Lung (tissue), 12 donors: ENCODE measurements around the gene CCNYL1. TPM values are rescaled to one million over a fixed set of nuclear protein-coding genes. Genes with fewer than 3 reads are reported as not detected.
A peak's percentile ranks its signal among the peaks of the same experiment; 100 is the strongest.

Experiments used
- ATAC-seq: fragments of 200-7000 bp; cut with Tn5 transposase; one replicate; pipeline ENCODE4 v1.9.1; 2020; ENCODE audit warnings: moderate number of reproducible peaks; ENCODE audit not compliant: insufficient read depth, low FRiP score
- DNase-seq, 3 donors: peaks; one replicate each; pipeline ENCODE4 v3.0.0-alpha.2; 2013 to 2017
- H3K27ac ChIP-seq, 2 donors: one replicate each; pipeline ENCODE4 v1.5.1; 2013; ENCODE audit warnings: mild to moderate bottlenecking in 2 of 2, moderate library complexity in 2 of 2, control low read depth in 1 of 2, inconsistent platforms in 1 of 2, low read depth in 1 of 2, low read length in 1 of 2
- H3K27me3 ChIP-seq, 3 donors: one replicate each; pipeline ENCODE4 v1.5.1; 2013; ENCODE audit warnings: low read length in 2 of 3; ENCODE audit not compliant: control insufficient read depth in 3 of 3, insufficient read depth in 3 of 3
- H3K36me3 ChIP-seq, 4 donors: one replicate each; pipeline ENCODE4 v1.5.1; 2013; ENCODE audit warnings: low read length in 4 of 4, mild to moderate bottlenecking in 1 of 4, moderate library complexity in 1 of 4; ENCODE audit not compliant: control insufficient read depth in 4 of 4, insufficient read depth in 4 of 4
- H3K4me1 ChIP-seq, 5 donors: one replicate each; pipeline ENCODE4 v1.5.1; 2013; ENCODE audit warnings: low read length in 5 of 5, mild to moderate bottlenecking in 2 of 5, moderate library complexity in 1 of 5; ENCODE audit not compliant: control insufficient read depth in 5 of 5, insufficient read depth in 5 of 5
- H3K4me3 ChIP-seq: one replicate; pipeline ENCODE4 v1.5.1; 2013; ENCODE audit warnings: mild to moderate bottlenecking, control low read depth, moderate library complexity
- H3K9ac ChIP-seq, 2 donors: one replicate each; pipeline ENCODE4 v1.5.1; 2013; ENCODE audit warnings: low read length in 2 of 2, control low read depth in 1 of 2; ENCODE audit not compliant: insufficient read depth in 1 of 2
- H3K9me3 ChIP-seq, 4 donors: one replicate each; pipeline ENCODE4 v1.5.1; 2013; ENCODE audit warnings: low read length in 3 of 4, mild to moderate bottlenecking in 1 of 4, moderate library complexity in 1 of 4; ENCODE audit not compliant: control insufficient read depth in 4 of 4, insufficient read depth in 3 of 4
- CTCF ChIP-seq: IDR thresholded peaks from 2 replicates; pipeline ENCODE4 v1.5.1; 2012; ENCODE audit warnings: mild to moderate bottlenecking; ENCODE audit errors: control extremely low read depth, extremely low read depth
- WGBS, 2 donors: extraction: QIAGEN DNeasy Blood & Tissue Kit; methylation state at CpG; one replicate each; pipeline ENCODE4 v1.1.7; 2013; 5-methylcytosine and 5-hydroxymethylcytosine counted together
- polyA plus RNA-seq, 2 donors: library from polyadenylated mRNA; stranded (reverse); fragments of 200-250 nt; gene quantifications; one replicate each; pipeline ENCODE4 v1.2.1, GENCODE V29; 2013
- total RNA-seq, 2 donors: library from RNA; depleted of rRNA in 1 of 2; stranded (reverse); fragments of >200 nt in 1 of 2; gene quantifications; one replicate each; pipeline ENCODE4 v1.2.1, GENCODE V29; 2014 to 2021
- donor health status: control.
- donor health status: control.
- donor health status: Bipolar disorder and iron deficiency.
- donor health status: healthy.
- donor health status: DM: yes; HTN: yes; CAD: no.

CCNYL1 gene
- total and polyA plus RNA-seq, 4 donors: 11.1 to 25.1 (median 12.7) TPM

DNA sequence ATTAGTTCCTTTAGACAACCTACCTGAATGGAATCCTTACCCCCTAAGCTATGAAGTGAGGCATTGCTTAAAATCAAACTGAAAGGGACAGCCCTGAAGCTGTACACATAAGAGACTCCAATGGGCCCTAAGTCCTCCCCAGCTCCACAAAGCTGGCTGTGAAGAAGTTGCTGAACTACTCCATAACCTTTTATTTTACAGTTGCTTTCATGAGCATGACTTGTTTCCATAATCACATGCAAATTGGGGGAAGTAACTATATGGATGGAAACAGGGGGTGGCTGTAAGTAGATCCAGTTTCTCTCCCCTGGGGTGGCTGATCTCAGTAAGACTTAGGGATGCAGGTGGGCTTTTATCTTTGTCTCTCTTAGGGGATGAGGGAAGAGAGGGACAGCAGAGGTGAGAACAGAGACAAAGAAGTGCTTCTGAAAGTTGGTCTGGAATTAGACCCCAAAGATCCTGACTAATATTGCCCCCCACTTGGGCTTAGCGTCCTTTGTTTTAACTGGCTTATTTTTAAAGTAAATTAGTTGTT lies 52.7 kb downstream of the CCNYL1 start:
- Histone ChIP-seq H3K4me1 (peaks cover 0 to 26% (median 15%) of the 10 kb centered on the region in 5 donors), H3K27ac (no peak overlapping the region), H3K36me3 (peaks cover 0 to 20% (median 0%) of the 10 kb centered on the region in 4 donors), H3K9me3 (no peaks in the 10 kb centered on the region), H3K27me3 (peaks cover 0 to 28% (median 20%) of the 10 kb centered on the region in 3 donors), H3K9ac (no peak overlapping the region), H3K4me3 (no peak overlapping the region)
- no peak for DNase-seq
- 93 to 95% methylated on average over 1 of the region's 1 CpG for WGBS, 2 donors
- ATAC-seq: no peak
- TF ChIP-seq CTCF: no peak

GRCh38 chr2:207765547-207765946 lies 54.1 kb downstream of the CCNYL1 start:
- no peak overlapping the region for H3K4me3 ChIP-seq
- no peak for ATAC-seq
- peak; percentile 26 to 62 (median 29) for DNase-seq
- peaks cover 0 to 14% (median 0%) of the 10 kb centered on the region in 4 donors for H3K36me3 ChIP-seq
- H3K4me1 ChIP-seq: peaks cover 0 to 32% (median 12%) of the 10 kb centered on the region in 5 donors
- H3K9me3 ChIP-seq: no peaks in the 10 kb centered on the region
- H3K27me3 ChIP-seq: peaks cover 0 to 28% (median 20%) of the 10 kb centered on the region in 3 donors
- H3K9ac ChIP-seq: no peak overlapping the region
- H3K27ac ChIP-seq: no peak overlapping the region
- TF ChIP-seq CTCF: no peak
- 72 to 83% methylated on average over 2 of the region's 2 CpGs for WGBS, 2 donors

- DNase-seq: peak in 1 of 3 donors; percentile 16
- ATAC-seq: no peak
- H3K9ac ChIP-seq: peak overlapping the region in 1 of 2 donors; percentile 36
- H3K27me3 ChIP-seq: peaks cover 0 to 28% (median 20%) of the 10 kb centered on the region in 3 donors
- H3K36me3 ChIP-seq: peaks cover 0 to 14% (median 0%) of the 10 kb centered on the region in 4 donors
- H3K9me3 ChIP-seq: no peaks in the 10 kb centered on the region
- H3K4me1 ChIP-seq: peaks cover 0 to 32% (median 15%) of the 10 kb centered on the region in 5 donors
- H3K27ac ChIP-seq: peak overlapping the region in 1 of 2 donors; percentile 55
- no peak for TF ChIP-seq CTCF
- H3K4me3 ChIP-seq: no peak overlapping the region
- WGBS, 2 donors: 33 to 43% methylated on average over 5 of the region's 5 CpGs
Measured at GRCh38 chr2:207766041-207766551, 54.7 kb downstream of the CCNYL1 start.
